ENCODE data around the gene TREM1. TPM values are rescaled to one million over a fixed set of nuclear protein-coding genes. Genes with fewer than 3 reads are reported as not detected.

TREM1 gene
- total RNA-seq, result 0.13 and 0.65 TPM in 2 replicates

GRCh38 chr6:41286544-41287346, at the start of gene TREM1:
Gene TREM1, minus strand, starts transcription at chr6:41286682. Its CDS starts 27 bp downstream, at chr6:41286655.

GRCh38 chr6:41335296-41335695, 48.8 kb upstream of the TREM1 start, which contains the start of gene NCR2:
Gene NCR2, plus strand, starts transcription at chr6:41335608. Its CDS starts 269 bp downstream, at chr6:41335877.

GRCh38 chr6:41228096-41228495, 58.4 kb downstream of the TREM1 start, which contains the start of gene TREML4:
Gene TREML4, plus strand, starts transcription at chr6:41228349. Its CDS starts 79 bp downstream, at chr6:41228428.

Small RNA genes within 50 kb of the gene (small RNA-seq; reads per million reads assigned to genes)
- gene AL391903.2 (not detected), gene AL391903.3 (not detected), gene RNA5SP207 (not detected), gene RNU6-643P (not detected)

Other genes with a start within 250 kb of the TREM1 start
- 0.11 and 0.26 TPM in 2 replicates for gene UNC5CL, start 247.5 kb downstream of the TREM1 start, total RNA-seq
- gene TSPO2, start 244.2 kb downstream of the TREM1 start, total RNA-seq, result not detected in 2 replicates
- not detected in 2 replicates for gene APOBEC2, start 233.5 kb downstream of the TREM1 start, total RNA-seq
- 11.4 and 11.9 TPM in 2 replicates for gene OARD1, start 214.3 kb downstream of the TREM1 start, total RNA-seq
- gene NFYA, start 213.7 kb downstream of the TREM1 start, total RNA-seq, result 12.3 and 14.5 TPM in 2 replicates
- gene TREML1, start 132.3 kb downstream of the TREM1 start, total RNA-seq, result not detected in 2 replicates
- gene TREM2, start 123.6 kb downstream of the TREM1 start, total RNA-seq, result not detected in 2 replicates
- gene TREML2, start 85.5 kb downstream of the TREM1 start, total RNA-seq, result under 0.01 TPM in 1 of 2 replicates, not detected in the other
- gene TREML4, start 58.3 kb downstream of the TREM1 start, total RNA-seq, result under 0.01 TPM in 1 of 2 replicates, not detected in the other
- not detected in 2 replicates for gene NCR2, start 48.9 kb upstream of the TREM1 start, total RNA-seq

Measured in articular chondrocyte of knee joint (primary cell).